Measurements from ENCODE around the gene CLIP1.

DNA sequence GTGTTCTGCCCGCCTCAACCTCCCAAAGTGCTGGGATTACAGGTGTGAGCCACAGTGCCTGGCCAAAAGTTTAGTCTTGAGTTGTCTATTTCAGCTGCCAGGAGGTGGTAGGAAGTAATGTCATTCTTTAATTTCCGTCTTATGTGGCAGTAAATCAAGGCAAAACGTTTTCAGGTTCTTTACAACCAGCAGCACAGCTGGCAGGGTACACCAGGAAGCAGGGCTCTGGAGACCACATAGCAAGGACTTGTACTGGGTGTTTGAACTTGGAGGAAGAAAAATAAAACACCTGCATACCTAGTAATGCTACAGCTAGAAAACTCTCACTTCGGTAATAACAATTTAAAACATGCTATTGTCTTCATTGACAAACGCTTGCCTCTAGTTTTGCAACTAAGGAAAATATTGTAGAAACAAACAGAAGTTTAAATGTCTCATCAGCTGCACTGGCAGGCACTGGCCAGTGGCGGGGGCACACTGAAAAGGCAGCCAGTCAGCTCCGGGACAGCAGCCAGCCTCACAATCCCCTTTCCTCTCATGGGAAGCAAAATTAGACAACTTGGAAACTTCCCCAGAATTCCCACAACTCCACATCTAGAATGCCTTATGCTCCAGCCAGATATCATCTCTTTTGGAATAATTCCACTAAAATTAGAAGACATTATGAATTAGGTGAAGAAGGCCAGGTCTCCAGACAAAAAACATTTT is 72.2 kb downstream of the CLIP1 start:
- TF ChIP-seq POLR2A (IDR thresholded peaks at IDR 0.05; ENCODE audit: low read length) (no peak), GATA1 (IDR thresholded peaks at IDR 0.05; ENCODE audit: low read depth, low read length) (no peak)
